D721Med (cell line): ENCODE results near the gene ZSCAN4.

Source experiments
- DNase-seq: peaks from one replicate; pipeline ENCODE4 v3.0.0; 2011; ENCODE audit warnings: low spot score; ENCODE audit not compliant: insufficient read length
- FAIRE-seq: peaks from 2 replicates; lab custom pipeline; 2011; peaks lifted over from hg19 to GRCh38; lab: Jason Lieb, UNC
- CTCF ChIP-seq: IDR thresholded peaks from 2 replicates; pipeline ENCODE4 v1.5.1; 2012; ENCODE audit warnings: mild to moderate bottlenecking, control low read depth; ENCODE audit not compliant: insufficient read depth; ENCODE audit errors: missing control alignments

ZSCAN4 gene, protein sequence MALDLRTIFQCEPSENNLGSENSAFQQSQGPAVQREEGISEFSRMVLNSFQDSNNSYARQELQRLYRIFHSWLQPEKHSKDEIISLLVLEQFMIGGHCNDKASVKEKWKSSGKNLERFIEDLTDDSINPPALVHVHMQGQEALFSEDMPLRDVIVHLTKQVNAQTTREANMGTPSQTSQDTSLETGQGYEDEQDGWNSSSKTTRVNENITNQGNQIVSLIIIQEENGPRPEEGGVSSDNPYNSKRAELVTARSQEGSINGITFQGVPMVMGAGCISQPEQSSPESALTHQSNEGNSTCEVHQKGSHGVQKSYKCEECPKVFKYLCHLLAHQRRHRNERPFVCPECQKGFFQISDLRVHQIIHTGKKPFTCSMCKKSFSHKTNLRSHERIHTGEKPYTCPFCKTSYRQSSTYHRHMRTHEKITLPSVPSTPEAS

GRCh38 chr19:57668635-57669034 lies at the start of gene ZSCAN4:
ZSCAN4 (plus strand) TSS chr19:57668935; CDS start chr19:57676146, 7,211 bp downstream.
- no peak for TF ChIP-seq CTCF
- DNase-seq (no peak), FAIRE-seq (no peak)

GRCh38 chr19:57620673-57621348 lies 47.9 kb upstream of the ZSCAN4 start:
- no peak for FAIRE-seq
- no peak for DNase-seq
- TF ChIP-seq CTCF: no peak

GRCh38 chr19:57623091-57623490 lies 45.6 kb upstream of the ZSCAN4 start:
- FAIRE-seq: no peak
- no peak for TF ChIP-seq CTCF
- DNase-seq: no peak

GRCh38 chr19:57632987-57633831 lies 35.5 kb upstream of the ZSCAN4 start, which contains the start of gene ZNF211:
ZNF211 (plus strand) TSS chr19:57633168; CDS start chr19:57633347, 179 bp downstream.
- peak; percentile 78 for DNase-seq
- FAIRE-seq: peak; percentile 41
- TF ChIP-seq CTCF: no peak

GRCh38 chr19:57633832-57634131 lies 35.0 kb upstream of the ZSCAN4 start:
- DNase-seq: no peak
- no peak for FAIRE-seq
- TF ChIP-seq CTCF: no peak

- no peak for FAIRE-seq
- no peak for TF ChIP-seq CTCF
Measured at GRCh38 chr19:57637379-57637778, 31.4 kb upstream of the ZSCAN4 start.

More at GRCh38 chr19:57637379-57637778, 31.4 kb upstream of the ZSCAN4 start:
- no peak for DNase-seq
